H1 (cell line): ENCODE data around the gene RBM47. TPM values are rescaled to one million over a fixed set of nuclear protein-coding genes. Genes with fewer than 3 reads are reported as not detected.
"Not testable (repeated sequence)": the region's sequence is repeated elsewhere in the genome, so short reads cannot be mapped to it uniquely, and the experiment has no call there.

Experiments used
- CTCF ChIA-PET: fragments of 300-600 bp; sonication (Branson Sonifier 250); formaldehyde crosslinking; loops from one replicate; lab custom pipeline; 2021; ENCODE audit not compliant: partially characterized antibody; lab: Charles Lee
- POLR2A ChIA-PET: fragments of 300-600 bp; sonication (Branson Sonifier 250); formaldehyde crosslinking; loops from one replicate; lab custom pipeline; 2021; ENCODE audit warnings: inconsistent platforms; ENCODE audit not compliant: partially characterized antibody; lab: Charles Lee
- DNase-seq, 2 experiments: peaks; one replicate each; pipeline versions ENCODE4 v3.0.0 to v3.0.0-alpha.2; 2010 to 2022; ENCODE audit warnings: low spot score in 2 of 2, low read depth in 1 of 2, mixed read lengths in 1 of 2
- FAIRE-seq: peaks from 2 replicates; lab custom pipeline; 2011; peaks lifted over from hg19 to GRCh38; lab: Jason Lieb, UNC
- H2AFZ ChIP-seq: 2 replicates; pipeline ENCODE4 v1.8.1; 2012; ENCODE audit warnings: low read length, inconsistent platforms
- H2AK5ac ChIP-seq: 2 replicates; pipeline ENCODE4 v1.6.1; 2013; ENCODE audit warnings: low read depth, low read length
- H2BK120ac ChIP-seq: replicated peaks from 2 replicates; pipeline ENCODE3; 2013; ENCODE audit warnings: low read depth, low read length, inconsistent platforms
- H2BK12ac ChIP-seq: 2 replicates; pipeline ENCODE4 v1.6.1; 2013; ENCODE audit warnings: low read depth, low read length
- H2BK15ac ChIP-seq: 2 replicates; pipeline ENCODE4 v1.6.1; 2013; ENCODE audit warnings: low read length
- H2BK20ac ChIP-seq: 2 replicates; pipeline ENCODE4 v1.6.1; 2013; ENCODE audit warnings: low read length
- H2BK5ac ChIP-seq: 2 replicates; pipeline ENCODE4 v1.6.1; 2013; ENCODE audit warnings: low read depth, low read length
- H3K14ac ChIP-seq: 2 replicates; pipeline ENCODE4 v1.6.1; 2013; ENCODE audit warnings: inconsistent platforms; ENCODE audit not compliant: insufficient read length
- H3K18ac ChIP-seq: 2 replicates; pipeline ENCODE4 v1.6.1; 2013; ENCODE audit warnings: low read length; ENCODE audit errors: extremely low read depth
- H3K23ac ChIP-seq: 2 replicates; pipeline ENCODE4 v1.6.1; 2013; ENCODE audit warnings: inconsistent platforms; ENCODE audit not compliant: insufficient read length
- H3K23me2 ChIP-seq: 2 replicates; pipeline ENCODE4 v1.6.1; 2013; ENCODE audit warnings: low read depth, low read length
- H3K27ac ChIP-seq: 2 replicates; pipeline ENCODE4 v1.6.1; 2011; ENCODE audit warnings: low read depth, low read length, inconsistent platforms
- H3K27me3 ChIP-seq, 4 experiments: replicated peaks in 1 of 4; 1 replicate in 1 of 4; 2 replicates in 3 of 4; pipeline versions ENCODE4 v1.6.1 to v1.8.1; 2011 to 2013; ENCODE audit warnings: low read length in 3 of 4, mild to moderate bottlenecking in 3 of 4, inconsistent platforms in 2 of 4, mixed read lengths in 2 of 4, moderate library complexity in 1 of 4; ENCODE audit not compliant: control insufficient read depth in 3 of 4, insufficient read depth in 3 of 4; ENCODE audit errors: extremely low read depth in 1 of 4
- H3K36me3 ChIP-seq, 4 experiments: 2 replicates each; pipeline versions ENCODE4 v1.6.1 to v1.8.1; 2011 to 2013; ENCODE audit warnings: mild to moderate bottlenecking in 4 of 4, low read length in 3 of 4, moderate library complexity in 2 of 4, control low read depth in 1 of 4, inconsistent platforms in 1 of 4; ENCODE audit not compliant: insufficient read depth in 4 of 4, control insufficient read depth in 2 of 4
- H3K4ac ChIP-seq: replicated peaks from 2 replicates; pipeline ENCODE3; 2013; ENCODE audit warnings: low read length, low read depth, mixed read lengths, inconsistent platforms; ENCODE audit not compliant: insufficient read length
- H3K4me1 ChIP-seq, 4 experiments: replicated peaks in 1 of 4; 1 replicate in 1 of 4; 2 replicates in 3 of 4; pipeline versions ENCODE4 v1.6.1 to v1.8.1; 2011 to 2013; ENCODE audit warnings: low read length in 3 of 4, inconsistent platforms in 2 of 4, mixed read lengths in 1 of 4; ENCODE audit not compliant: insufficient read depth in 4 of 4, control insufficient read depth in 3 of 4
- H3K4me2 ChIP-seq, 2 experiments: 2 replicates each; pipeline versions ENCODE4 v1.6.1 to v1.8.1; 2011 to 2013; ENCODE audit warnings: low read depth in 2 of 2, low read length in 2 of 2, control low read depth in 1 of 2, inconsistent platforms in 1 of 2, mild to moderate bottlenecking in 1 of 2; ENCODE audit not compliant: insufficient read depth in 1 of 2
- H3K4me3 ChIP-seq, 4 experiments: fragments of 200-600, 300-600 bp in 1 of 4; sonication (generic), shearing (Covaris generic), sonication (Bioruptor Twin) in 1 of 4; 2 replicates each; pipeline versions ENCODE4 v1.5.1 to v1.8.1; 2011 to 2016; ENCODE audit warnings: low read length in 4 of 4, low read depth in 3 of 4, control low read depth in 2 of 4, inconsistent platforms in 2 of 4, mild to moderate bottlenecking in 2 of 4, mixed read lengths in 1 of 4, moderate library complexity in 1 of 4; ENCODE audit not compliant: insufficient read depth in 2 of 4; ENCODE audit errors: extremely low read depth in 1 of 4
- H3K56ac ChIP-seq: replicated peaks from 2 replicates; pipeline ENCODE3; 2013; ENCODE audit warnings: low read depth, mild to moderate bottlenecking, mixed read lengths, low read length, inconsistent platforms; ENCODE audit not compliant: insufficient read length
- H3K79me1 ChIP-seq: 2 replicates; pipeline ENCODE4 v1.6.1; 2013; ENCODE audit warnings: low read depth, low read length, control low read depth
- H3K79me2 ChIP-seq, 2 experiments: 2 replicates each; pipeline versions ENCODE4 v1.6.1 to v1.8.1; 2012 to 2013; ENCODE audit warnings: low read length in 2 of 2, mild to moderate bottlenecking in 2 of 2, inconsistent platforms in 1 of 2; ENCODE audit not compliant: insufficient read depth in 2 of 2, control insufficient read depth in 1 of 2
- H3K9ac ChIP-seq, 4 experiments: replicated peaks in 1 of 4; 1 replicate in 1 of 4; 2 replicates in 3 of 4; pipeline versions ENCODE4 v1.6.1 to v1.8.1; 2011 to 2013; ENCODE audit warnings: low read depth in 3 of 4, low read length in 3 of 4, control low read depth in 2 of 4, mild to moderate bottlenecking in 2 of 4, moderate library complexity in 2 of 4, inconsistent platforms in 1 of 4; ENCODE audit errors: extremely low read depth in 1 of 4
- H3K9me3 ChIP-seq, 2 experiments: 2 replicates each; pipeline versions ENCODE4 v1.6.1 to v1.8.1; 2012 to 2013; ENCODE audit warnings: mild to moderate bottlenecking in 2 of 2, moderate library complexity in 2 of 2, control low read depth in 1 of 2, inconsistent platforms in 1 of 2, low read depth in 1 of 2, low read length in 1 of 2, mixed read lengths in 1 of 2; ENCODE audit not compliant: insufficient read depth in 2 of 2
- H4K20me1 ChIP-seq, 2 experiments: replicated peaks in 1 of 2; 2 replicates each; pipeline versions ENCODE3 to v1.8.1; 2011 to 2013; ENCODE audit warnings: inconsistent platforms in 2 of 2, low read length in 2 of 2, mild to moderate bottlenecking in 1 of 2; ENCODE audit not compliant: insufficient read depth in 2 of 2, control insufficient read depth in 1 of 2
- H4K5ac ChIP-seq: 2 replicates; pipeline ENCODE4 v1.6.1; 2013; ENCODE audit warnings: low read length, low read depth, mixed read lengths, inconsistent platforms; ENCODE audit not compliant: insufficient read length
- H4K8ac ChIP-seq: 2 replicates; pipeline ENCODE4 v1.8.0; 2013; ENCODE audit warnings: mild to moderate bottlenecking, moderate library complexity, low read length, inconsistent platforms; ENCODE audit not compliant: insufficient read depth; ENCODE audit errors: extremely low read depth
- H4K91ac ChIP-seq: replicated peaks from 2 replicates; pipeline ENCODE3; 2013; ENCODE audit warnings: low read length, mixed read lengths, inconsistent platforms; ENCODE audit not compliant: insufficient read length
- WGBS, 2 experiments: shearing (Covaris generic) in 1 of 2; methylation state at CpG; one replicate each; pipeline versions ENCODE4 v1.1.6 to v1.1.7; 2013 to 2015; ENCODE audit warnings: low lambda C conversion rate in 2 of 2, mixed read lengths in 2 of 2, inconsistent platforms in 1 of 2, low coverage in 1 of 2, missing lambda C conversion rate in 1 of 2; ENCODE audit not compliant: insufficient replicate concordance in 2 of 2, insufficient coverage in 1 of 2, insufficient read length in 1 of 2; ENCODE audit errors: extremely low coverage in 1 of 2, missing lambda C conversion rate in 1 of 2; 5-methylcytosine and 5-hydroxymethylcytosine counted together
- polyA plus RNA-seq, 7 experiments: library from polyadenylated mRNA; depleted of rRNA in 3 of 7; stranded (reverse) in 5 of 7; unstranded in 2 of 7; fragments of >200 nt in 5 of 7; fragments of 200-250 nt in 2 of 7; gene quantifications; 1 replicate in 5 of 7; 2 replicates in 1 of 7; 4 replicates in 1 of 7; pipeline versions ENCODE4 v1.2.1 to v1.2.3, GENCODE V29; 2011 to 2013; ENCODE audit warnings: missing spikeins in 2 of 7, mixed read lengths in 2 of 7
- total RNA-seq: library from RNA; stranded (reverse); fragmentation: NEBNext Ultra II Directional; extraction: Animal tissue kit (Norgen Biotek cat#: 25700); gene quantifications from 2 replicates; pipeline ENCODE4 v1.2.1, GENCODE V29; 2021

RBM47 gene
- total and polyA plus RNA-seq, 2 of the 8 experiments (the other 6 are each of a cell fraction or from before 2014, with no cell fraction given), result 42.8 to 78.9 TPM

GRCh38 chr4:40517081-40517480 lies 112.6 kb downstream of the RBM47 start:
- H3K4ac ChIP-seq, H3K14ac ChIP-seq, H2AK5ac ChIP-seq, H4K8ac ChIP-seq, H3K9me3 ChIP-seq, H3K56ac ChIP-seq, H3K79me1 ChIP-seq, H2BK5ac ChIP-seq, H3K4me2 ChIP-seq, H3K27ac ChIP-seq, H3K23me2 ChIP-seq, H3K36me3 ChIP-seq, H3K4me3 ChIP-seq, H2BK120ac ChIP-seq, POLR2A ChIA-PET, H2BK20ac ChIP-seq, H2AFZ ChIP-seq, H3K23ac ChIP-seq, DNase-seq, FAIRE-seq, H2BK12ac ChIP-seq, H2BK15ac ChIP-seq, H4K91ac ChIP-seq, H3K27me3 ChIP-seq, H3K9ac ChIP-seq, H3K18ac ChIP-seq, H4K20me1 ChIP-seq, H4K5ac ChIP-seq: not testable (repeated sequence)
- WGBS, 2 experiments, result 90% methylated on average over 5 of the region's 5 CpGs; no CpG with 5 or more reads in 1 of the 2 experiments
- Histone ChIP-seq H3K4me1 (peaks cover 3 to 13% (median 5%) of the 10 kb centered on the region in 4 experiments; a peak in 6 of 7 replicates), H3K79me2 (peaks cover 0 to 27% of the 10 kb centered on the region in 2 experiments; a peak in 1 of 4 replicates)
- CTCF ChIA-PET, result interaction anchor here (0.6 kb wide), 1 partner anchor 391 kb away, joined by 5 read pairs; no protein-coding TSS in a partner anchor
